Common myeloid progenitor, CD34-positive (primary cell): ENCODE results near the gene CELSR1.

Experiments
- CTCF ChIA-PET: fragments of 350-600 bp; sonication (Branson Sonifier 250); formaldehyde crosslinking; loops from one replicate; lab custom pipeline; 2021; ENCODE audit warnings: antibody characterized with exemption; lab: Charles Lee
- POLR2A ChIA-PET: fragments of 350-600 bp; sonication (Branson Sonifier 250); formaldehyde crosslinking; loops from one replicate; lab custom pipeline; 2021; ENCODE audit warnings: antibody characterized with exemption; lab: Charles Lee
- DNase-seq, 3 donors: peaks; one replicate each; pipeline versions ENCODE4 v3.0.0 to v3.0.0-alpha.2; 2013
- H3K27ac ChIP-seq, 2 experiments: 1 replicate in 1 of 2; 2 replicates in 1 of 2; pipeline ENCODE4 v1.7.0; 2013; ENCODE audit warnings: inconsistent platforms in 2 of 2, low read length in 2 of 2, mild to moderate bottlenecking in 2 of 2, low read depth in 1 of 2, moderate library complexity in 1 of 2; ENCODE audit not compliant: severe bottlenecking in 2 of 2, insufficient read depth in 1 of 2, poor library complexity in 1 of 2
- H3K27me3 ChIP-seq, 5 experiments: replicated peaks in 2 of 5; 1 replicate in 3 of 5; 2 replicates in 2 of 5; pipeline versions ENCODE4 v1.6.1 to v1.7.0; 2013; ENCODE audit warnings: low read length in 4 of 5, mild to moderate bottlenecking in 2 of 5, moderate library complexity in 2 of 5, inconsistent platforms in 1 of 5; ENCODE audit not compliant: insufficient read depth in 5 of 5, control insufficient read depth in 4 of 5
- H3K36me3 ChIP-seq, 4 experiments: 1 replicate in 2 of 4; 2 replicates in 2 of 4; pipeline versions ENCODE4 v1.6.1 to v1.7.0; 2013; ENCODE audit warnings: low read length in 3 of 4, control low read depth in 1 of 4, mild to moderate bottlenecking in 1 of 4; ENCODE audit not compliant: control insufficient read depth in 4 of 4, insufficient read depth in 4 of 4
- H3K4me1 ChIP-seq, 4 experiments: 1 replicate in 3 of 4; 2 replicates in 1 of 4; pipeline versions ENCODE4 v1.6.1 to v1.7.1; 2013; ENCODE audit warnings: low read length in 3 of 4, mild to moderate bottlenecking in 3 of 4, control low read depth in 1 of 4, inconsistent platforms in 1 of 4, moderate library complexity in 1 of 4; ENCODE audit not compliant: control insufficient read depth in 4 of 4, insufficient read depth in 4 of 4; ENCODE audit errors: control extremely low read depth in 1 of 4
- H3K4me3 ChIP-seq, 7 experiments: 1 replicate in 4 of 7; 2 replicates in 3 of 7; pipeline versions ENCODE4 v1.5.1 to v1.7.0; 2013; ENCODE audit warnings: mild to moderate bottlenecking in 7 of 7, low read length in 6 of 7, moderate library complexity in 6 of 7, inconsistent platforms in 2 of 7, low read depth in 2 of 7, control low read depth in 1 of 7; ENCODE audit not compliant: insufficient read depth in 4 of 7, control insufficient read depth in 1 of 7; ENCODE audit errors: extremely low read depth in 1 of 7
- H3K9me3 ChIP-seq, 5 experiments: 1 replicate in 4 of 5; 2 replicates in 1 of 5; pipeline versions ENCODE4 v1.6.1 to v1.7.1; 2013; ENCODE audit warnings: low read length in 4 of 5, mild to moderate bottlenecking in 2 of 5, inconsistent platforms in 1 of 5, low read depth in 1 of 5, moderate library complexity in 1 of 5; ENCODE audit not compliant: control insufficient read depth in 4 of 5, insufficient read depth in 2 of 5; ENCODE audit errors: control extremely low read depth in 1 of 5
- WGBS: methylation state at CpG from one replicate; pipeline ENCODE4 v1.1.5; 2013; ENCODE audit not compliant: insufficient coverage; 5-methylcytosine and 5-hydroxymethylcytosine counted together

Gene CELSR1

DNA sequence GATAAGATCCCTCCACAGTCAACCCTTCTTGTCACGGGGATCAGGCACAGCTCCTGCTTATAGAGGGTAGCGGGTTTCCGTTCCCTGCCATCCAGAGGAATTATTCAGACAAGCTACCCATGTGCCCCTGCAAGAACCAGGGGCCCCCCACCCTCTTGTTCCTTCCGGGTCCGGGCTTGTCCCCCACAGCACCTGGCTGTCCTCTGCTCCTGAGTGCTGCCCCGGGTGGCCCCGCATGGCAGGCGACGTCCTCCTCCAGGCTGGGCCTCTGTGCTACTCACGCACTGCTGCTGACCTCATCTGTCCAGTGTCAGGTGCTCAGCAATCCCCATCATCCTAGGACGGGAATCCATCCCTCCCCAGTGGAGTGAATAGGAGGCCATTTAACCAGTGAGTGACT, 24.7 kb downstream of the CELSR1 start:
- Histone ChIP-seq H3K27ac (no peak overlapping the region), H3K4me3 (no peak overlapping the region), H3K27me3 (peaks cover 0 to 24% (median 3%) of the 10 kb centered on the region in 5 experiments), H3K9me3 (no peaks in the 10 kb centered on the region), H3K36me3 (no peaks in the 10 kb centered on the region), H3K4me1 (peaks cover 0 to 12% (median 10%) of the 10 kb centered on the region in 4 experiments)
- ChIA-PET CTCF (no interaction called here), POLR2A (no interaction called here)
- DNase-seq = no peak
- 97% methylated on average over 11 of the region's 11 CpGs for WGBS

DNA sequence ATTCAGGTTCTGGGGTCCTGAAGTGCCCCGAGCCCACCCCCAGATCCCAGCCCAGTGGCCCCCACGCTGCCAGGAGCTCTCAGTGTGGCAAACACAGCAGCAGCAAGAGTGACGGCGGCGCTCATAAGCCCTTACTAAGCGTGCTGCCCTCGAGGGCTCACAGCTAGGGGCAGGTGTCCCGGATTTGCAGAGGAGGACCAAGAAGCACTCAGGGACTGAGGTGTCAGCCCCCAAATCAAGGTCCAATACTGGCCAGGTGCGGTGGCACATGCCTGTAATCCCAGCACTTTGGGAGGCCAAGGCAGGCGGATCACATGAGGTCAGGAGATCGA, 25.4 kb downstream of the CELSR1 start:
- peaks cover 0 to 24% (median 5%) of the 10 kb centered on the region in 5 experiments for H3K27me3 ChIP-seq
- H3K4me1 ChIP-seq = peaks cover 0 to 12% (median 10%) of the 10 kb centered on the region in 4 experiments
- ChIA-PET POLR2A (interaction anchor here (1.0 kb wide), 1 partner anchor 42 kb away, joined by 3 read pairs; no protein-coding TSS in a partner anchor), CTCF (interaction anchor here (1.1 kb wide), 1 partner anchor 145 kb away, joined by 4 read pairs; no protein-coding TSS in a partner anchor)
- no peaks in the 10 kb centered on the region for H3K36me3 ChIP-seq
- H3K27ac ChIP-seq = no peak overlapping the region
- 84% methylated on average over 9 of the region's 11 CpGs for WGBS
- H3K9me3 ChIP-seq = no peaks in the 10 kb centered on the region
- no peak overlapping the region for H3K4me3 ChIP-seq
- DNase-seq = no peak

- Histone ChIP-seq H3K4me3 (no peak overlapping the region), H3K27ac (no peak overlapping the region), H3K4me1 (peaks cover 0 to 12% (median 10%) of the 10 kb centered on the region in 4 experiments), H3K36me3 (no peaks in the 10 kb centered on the region), H3K9me3 (no peaks in the 10 kb centered on the region), H3K27me3 (peaks cover 0 to 24% (median 3%) of the 10 kb centered on the region in 5 experiments)
- POLR2A ChIA-PET = interaction anchor here (0.6 to 1.0 kb wide), 2 partner anchors 41 to 1817 kb away, joined by 3 read pairs; no protein-coding TSS in a partner anchor
- no peak for DNase-seq
- CTCF ChIA-PET = interaction anchor here (1.1 kb wide), 1 partner anchor 144 kb away, joined by 4 read pairs; no protein-coding TSS in a partner anchor
- 99% methylated on average over 19 of the region's 20 CpGs for WGBS
Observed at GRCh38 chr22:46511151-46512038, 26.0 kb downstream of the CELSR1 start.

DNA sequence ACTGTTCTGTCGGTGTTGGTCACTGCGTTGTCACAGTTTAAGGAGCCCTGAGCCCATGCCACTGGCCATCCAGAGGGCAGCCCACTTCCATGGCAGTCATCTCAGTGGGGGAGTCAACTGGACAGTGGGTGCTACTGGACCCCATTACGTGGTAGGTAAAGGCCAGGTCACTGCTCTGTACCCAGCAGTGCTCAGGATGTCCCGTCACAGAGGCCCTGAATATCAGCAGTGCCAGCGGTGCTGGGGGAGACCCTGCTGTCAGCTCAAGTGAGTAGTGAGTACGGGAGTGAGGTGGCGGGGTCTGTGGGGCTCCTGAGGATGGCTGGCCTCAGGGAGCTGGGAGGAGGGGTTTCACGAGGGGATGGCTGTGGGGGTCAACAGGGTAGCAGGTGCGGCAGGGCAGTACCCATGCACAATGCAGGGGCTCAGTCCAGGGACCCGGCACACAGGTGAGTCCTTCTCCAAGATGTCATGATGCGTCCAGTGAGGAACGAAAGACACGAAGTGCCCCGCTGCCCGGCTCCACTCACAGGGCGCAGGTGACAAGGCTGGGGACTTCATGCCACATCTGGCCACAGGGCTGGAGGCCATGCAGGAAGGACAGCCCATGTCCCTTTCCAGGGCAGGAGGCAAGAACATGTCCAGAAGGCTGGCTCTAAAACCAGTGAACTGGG, 27.9 kb downstream of the CELSR1 start:
- Histone ChIP-seq H3K36me3 (no peaks in the 10 kb centered on the region), H3K4me3 (peak overlapping the region in 1 of 7 experiments; percentile 42), H3K4me1 (peaks cover 0 to 12% (median 10%) of the 10 kb centered on the region in 4 experiments), H3K27me3 (peaks cover 0 to 24% (median 3%) of the 10 kb centered on the region in 5 experiments), H3K9me3 (no peaks in the 10 kb centered on the region), H3K27ac (no peak overlapping the region)
- no peak for DNase-seq
- POLR2A ChIA-PET = no interaction called here
- WGBS = 87% methylated on average over 11 of the region's 16 CpGs
- CTCF ChIA-PET = interaction anchor here (1.1 kb wide), 1 partner anchor 32 kb away, joined by 4 read pairs; no protein-coding TSS in a partner anchor

- DNase-seq = no peak
- CTCF ChIA-PET = no interaction called here
- Histone ChIP-seq H3K4me1 (peaks cover 0 to 12% (median 10%) of the 10 kb centered on the region in 4 experiments), H3K9me3 (no peaks in the 10 kb centered on the region), H3K4me3 (no peak overlapping the region), H3K27ac (no peak overlapping the region), H3K36me3 (no peaks in the 10 kb centered on the region), H3K27me3 (peaks cover 0 to 27% (median 3%) of the 10 kb centered on the region in 5 experiments)
- POLR2A ChIA-PET = no interaction called here
- WGBS = 90% methylated on average over 14 of the region's 20 CpGs
Observed at GRCh38 chr22:46508491-46508999, 28.9 kb downstream of the CELSR1 start.

GRCh38 chr22:46507451-46508425, 29.7 kb downstream of the CELSR1 start:
- ChIA-PET CTCF (no interaction called here), POLR2A (no interaction called here)
- Histone ChIP-seq H3K4me3 (no peak overlapping the region), H3K27me3 (peaks cover 0 to 35% (median 3%) of the 10 kb centered on the region in 5 experiments), H3K36me3 (no peaks in the 10 kb centered on the region), H3K9me3 (no peaks in the 10 kb centered on the region), H3K27ac (no peak overlapping the region), H3K4me1 (peaks cover 0 to 12% (median 10%) of the 10 kb centered on the region in 4 experiments)
- 77% methylated on average over 25 of the region's 34 CpGs for WGBS
- DNase-seq = no peak
